HG02759 (cell line): ENCODE measurements around the gene TBC1D14.

Experiments used
- ATAC-seq: cut with Tn5 transposase; IDR thresholded peaks from one replicate; pipeline ENCODE4 v1.9.1; 2021; ENCODE audit warnings: mild to moderate bottlenecking, moderate library complexity; ENCODE audit not compliant: unreplicated experiment

Gene TBC1D14

DNA sequence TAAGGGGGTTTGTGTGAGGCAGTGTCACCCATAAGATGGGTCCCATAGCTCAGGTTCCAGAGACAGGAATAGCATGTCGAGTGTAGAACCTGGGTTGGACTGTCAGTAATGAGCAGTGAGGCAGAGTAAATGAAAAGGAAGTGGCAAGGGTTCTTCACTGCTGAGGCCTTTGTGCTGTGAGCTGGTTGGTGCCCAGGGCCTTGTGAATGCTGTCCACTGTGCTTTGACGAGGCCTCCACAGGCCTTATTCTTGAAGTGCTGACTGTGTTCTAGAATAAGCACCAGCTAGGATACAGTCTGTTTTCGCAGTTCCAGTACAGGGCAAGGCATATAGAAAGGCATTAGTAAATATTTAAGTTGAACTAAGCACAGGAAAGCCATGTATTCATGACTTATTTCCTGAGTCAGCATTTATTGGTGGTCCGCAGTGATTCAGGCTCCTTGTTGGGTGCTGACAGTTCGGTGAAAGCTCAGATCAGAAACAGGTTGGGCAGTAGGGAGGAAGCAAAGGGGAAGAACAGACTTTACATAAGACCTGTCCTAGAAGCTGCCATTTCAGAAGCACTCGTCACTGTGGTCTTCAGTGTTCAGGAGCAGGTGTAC, 107.9 kb downstream of the TBC1D14 start:
- ATAC-seq = no peak

- ATAC-seq = no peak
Measured at GRCh38 chr4:7018281-7018680, 108.7 kb downstream of the TBC1D14 start.

DNA sequence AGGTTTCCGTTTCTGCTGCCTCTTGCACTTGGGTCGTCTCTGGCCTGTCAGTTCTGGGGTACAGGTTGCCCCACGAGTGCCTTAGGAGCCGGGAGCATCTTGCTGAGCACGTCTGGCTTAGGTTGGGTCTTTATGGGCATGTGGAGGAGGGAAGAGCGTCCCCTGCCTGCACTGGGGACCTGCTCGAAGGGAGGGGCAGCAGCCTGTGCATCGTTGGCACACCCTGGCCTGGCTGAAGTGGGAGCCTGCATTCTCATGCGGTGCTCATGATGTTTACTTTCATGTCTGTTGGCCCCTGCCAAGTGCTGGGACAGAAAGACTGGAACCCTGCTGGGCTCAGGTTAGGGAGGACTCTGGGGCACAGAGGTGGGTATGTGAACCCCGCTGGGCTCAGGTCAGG, 109.7 kb downstream of the TBC1D14 start:
- no peak for ATAC-seq

DNA sequence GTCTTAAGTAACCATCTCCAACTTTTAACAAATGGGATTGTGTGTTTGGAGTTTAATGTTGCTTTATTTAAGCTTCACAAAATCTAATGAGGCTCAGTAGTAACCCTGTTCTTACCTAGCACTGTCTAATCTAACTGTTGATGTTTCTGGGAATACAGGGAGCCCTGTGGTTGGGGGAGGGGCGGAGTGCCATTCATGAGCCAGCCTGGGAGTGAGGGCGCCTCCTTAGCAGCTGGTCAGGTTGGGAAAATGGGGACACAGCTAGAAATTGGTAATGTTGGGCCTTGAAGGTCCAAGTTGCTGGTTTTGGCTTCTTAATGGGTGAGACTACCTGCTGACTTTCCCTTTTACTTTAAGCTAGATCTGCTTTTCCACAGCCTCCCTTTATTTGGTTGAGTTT, 110.7 kb downstream of the TBC1D14 start:
- no peak for ATAC-seq

- ATAC-seq = no peak
Measured at GRCh38 chr4:7020856-7021255, 111.2 kb downstream of the TBC1D14 start.

DNA sequence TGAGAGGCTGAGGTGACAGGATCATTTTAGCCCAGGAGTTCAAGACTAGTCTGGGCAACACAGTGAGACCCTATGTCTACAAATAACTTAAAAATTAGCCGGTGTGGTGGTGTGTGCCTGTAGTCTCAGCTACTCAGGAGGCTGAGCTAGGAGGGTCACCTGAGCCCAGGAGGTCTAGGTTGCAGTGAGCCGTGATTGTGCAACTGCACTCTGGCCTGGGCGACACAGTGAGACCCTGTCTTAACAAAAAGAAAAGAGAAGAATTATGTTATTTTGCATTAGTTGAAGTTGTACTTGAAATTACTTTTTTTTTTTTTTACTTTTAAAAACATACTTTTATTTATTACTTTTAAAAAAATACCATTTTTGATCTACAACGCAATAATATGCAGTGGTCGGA, 111.7 kb downstream of the TBC1D14 start:
- ATAC-seq = no peak

DNA sequence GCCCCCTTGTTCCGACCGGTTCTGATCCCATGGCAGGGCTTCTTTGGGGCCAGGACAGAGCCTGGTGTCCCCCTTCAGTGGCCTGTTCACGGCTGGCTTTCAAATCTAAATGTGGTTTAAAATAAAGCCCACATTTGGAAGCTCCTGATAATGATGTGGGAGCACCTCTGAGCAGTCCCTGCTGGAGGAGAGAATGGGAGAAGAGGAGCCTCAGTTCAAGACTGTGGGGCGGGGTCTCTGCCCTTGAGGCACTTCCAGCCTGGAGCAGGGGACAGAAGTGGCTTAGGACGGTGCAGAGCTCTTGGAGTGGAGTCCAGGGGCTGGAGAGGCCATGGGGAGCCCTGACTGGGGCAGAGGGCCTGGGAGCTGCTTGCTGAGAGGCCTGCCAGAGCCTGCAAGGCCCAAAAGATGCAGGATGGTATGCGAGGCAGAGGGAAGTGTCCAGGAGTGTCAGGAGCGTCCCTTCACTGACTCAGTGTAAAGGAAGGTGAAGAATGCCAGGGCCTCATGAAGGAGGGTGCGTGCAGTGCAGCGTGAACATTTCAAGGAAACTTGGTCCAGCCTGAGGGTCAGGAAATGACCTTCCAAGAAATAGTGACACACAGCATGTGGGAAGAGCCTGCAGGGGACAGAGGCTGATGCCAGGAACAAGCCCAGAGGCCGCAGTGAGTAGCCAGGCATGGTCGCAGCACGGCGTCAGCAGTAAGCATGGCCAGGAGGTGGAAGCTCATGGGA, 112.5 kb downstream of the TBC1D14 start:
- ATAC-seq = no peak

DNA sequence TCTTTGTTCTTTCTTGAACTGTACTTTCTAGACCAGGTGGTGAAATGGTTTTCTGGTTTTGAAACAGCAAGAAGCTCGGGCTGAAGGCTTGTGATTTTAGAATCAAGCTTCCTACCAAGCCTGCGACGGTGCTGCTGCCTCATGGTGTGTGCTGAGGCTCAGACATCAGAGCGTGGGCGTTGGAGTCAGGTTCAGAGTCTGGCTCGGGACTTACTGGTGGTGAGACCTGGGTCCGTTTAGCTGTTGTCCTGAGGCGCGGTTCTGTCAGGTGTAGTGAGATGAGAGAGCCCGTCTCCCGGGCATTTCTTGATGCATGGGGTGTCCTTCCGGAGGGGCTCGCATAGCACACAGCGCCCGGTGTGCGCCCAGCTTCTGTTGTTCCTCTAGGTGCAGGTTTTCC, 113.9 kb downstream of the TBC1D14 start:
- ATAC-seq = no peak

- ATAC-seq = no peak
Measured at GRCh38 chr4:7023901-7024300, 114.3 kb downstream of the TBC1D14 start.

- ATAC-seq = no peak
Measured at GRCh38 chr4:7024336-7024890, 114.8 kb downstream of the TBC1D14 start.

- no peak for ATAC-seq
Measured at GRCh38 chr4:7025040-7025602, 115.5 kb downstream of the TBC1D14 start.

DNA sequence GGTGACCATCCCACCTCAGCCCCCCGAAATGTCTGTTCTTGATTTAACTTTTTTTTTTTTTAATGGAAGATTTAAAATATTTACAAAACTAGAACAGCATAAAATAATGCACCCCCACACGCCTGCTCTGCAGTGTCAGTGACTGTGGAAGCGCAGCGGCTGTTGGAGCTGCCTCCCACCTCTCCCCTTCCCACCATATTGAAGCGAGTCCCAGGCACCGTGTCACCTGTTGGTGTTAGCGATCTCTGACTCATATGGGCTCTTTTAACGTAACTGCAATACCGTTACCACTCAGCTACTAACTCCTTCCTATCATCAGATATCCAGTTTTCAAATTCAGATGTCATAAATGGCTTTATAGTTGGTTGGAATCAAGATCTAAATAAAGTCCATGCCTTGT, 116.5 kb downstream of the TBC1D14 start:
- ATAC-seq = no peak

- no peak for ATAC-seq
Measured at GRCh38 chr4:7027284-7027683, 117.7 kb downstream of the TBC1D14 start.

GRCh38 chr4:7027913-7028312, 118.3 kb downstream of the TBC1D14 start:
- ATAC-seq = no peak

- no peak for ATAC-seq
Measured at GRCh38 chr4:7029212-7029611, 119.6 kb downstream of the TBC1D14 start.

DNA sequence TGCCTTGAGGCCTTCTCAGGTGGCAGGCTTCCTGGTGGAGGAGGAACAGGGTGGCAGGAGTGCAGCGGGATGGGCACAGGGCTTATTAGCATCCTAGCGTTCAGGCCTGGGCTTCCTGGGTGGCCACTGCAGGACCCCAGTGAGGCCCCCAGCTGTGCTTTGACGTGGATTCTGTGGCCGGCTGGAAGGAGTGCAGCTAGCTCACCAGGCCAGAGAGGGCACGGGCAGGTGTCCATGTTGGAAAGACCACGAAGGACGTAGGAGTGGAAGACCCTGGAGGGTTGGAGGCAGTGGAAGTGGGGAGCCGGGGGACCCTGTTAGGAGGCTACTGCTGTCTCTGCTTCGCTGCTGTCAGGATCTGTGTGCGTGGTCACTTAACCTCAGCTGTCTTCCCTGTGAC, 120.3 kb downstream of the TBC1D14 start:
- no peak for ATAC-seq

GRCh38 chr4:7030856-7031255, 121.2 kb downstream of the TBC1D14 start:
- ATAC-seq = no peak

- no peak for ATAC-seq
Measured at GRCh38 chr4:7031558-7032449, 122.2 kb downstream of the TBC1D14 start.

GRCh38 chr4:7032596-7032995, 123.0 kb downstream of the TBC1D14 start:
- no peak for ATAC-seq

- ATAC-seq = no peak
Measured at GRCh38 chr4:7034262-7035081, 124.8 kb downstream of the TBC1D14 start.
